Aorta (tissue), 5 donors: ENCODE results near the gene PLA2G4B. TPM values are rescaled to one million over a fixed set of nuclear protein-coding genes. Genes with fewer than 3 reads are reported as not detected.

Experiments
- ATAC-seq: fragments of 200-7000 bp; cut with Tn5 transposase; one replicate; pipeline ENCODE4 v1.9.1; 2022; ENCODE audit warnings: moderate library complexity; ENCODE audit not compliant: low FRiP score
- DNase-seq, 2 donors: peaks; one replicate each; pipeline ENCODE4 v3.0.0-alpha.2; 2020
- H3K27ac ChIP-seq, 2 donors: one replicate each; pipeline ENCODE4 v1.5.1; 2013; ENCODE audit warnings: low read length in 2 of 2, mild to moderate bottlenecking in 2 of 2, moderate library complexity in 2 of 2, control low read depth in 1 of 2, inconsistent platforms in 1 of 2, low read depth in 1 of 2
- H3K27me3 ChIP-seq, 2 donors: one replicate each; pipeline ENCODE4 v1.6.1; 2013; ENCODE audit warnings: control low read depth in 1 of 2, low read length in 1 of 2, mild to moderate bottlenecking in 1 of 2, moderate library complexity in 1 of 2; ENCODE audit not compliant: insufficient read depth in 2 of 2, control insufficient read depth in 1 of 2
- H3K36me3 ChIP-seq, 2 donors: one replicate each; pipeline ENCODE4 v1.6.1; 2013; ENCODE audit warnings: control low read depth in 1 of 2, low read length in 1 of 2, mild to moderate bottlenecking in 1 of 2; ENCODE audit not compliant: insufficient read depth in 2 of 2, control insufficient read depth in 1 of 2
- H3K4me1 ChIP-seq, 2 donors: one replicate each; pipeline ENCODE4 v1.6.1; 2013; ENCODE audit warnings: low read length in 2 of 2, control low read depth in 1 of 2, mild to moderate bottlenecking in 1 of 2, moderate library complexity in 1 of 2; ENCODE audit not compliant: insufficient read depth in 2 of 2, control insufficient read depth in 1 of 2
- H3K4me3 ChIP-seq, 2 donors: one replicate each; pipeline ENCODE4 v1.5.1; 2013; ENCODE audit warnings: low read length in 2 of 2, control low read depth in 1 of 2, mild to moderate bottlenecking in 1 of 2
- H3K9me3 ChIP-seq: one replicate; pipeline ENCODE4 v1.6.1; 2013; ENCODE audit warnings: mild to moderate bottlenecking, low read length; ENCODE audit not compliant: control insufficient read depth
- WGBS, 2 donors: extraction: QIAGEN DNeasy Blood & Tissue Kit; methylation state at CpG; one replicate each; pipeline ENCODE4 v1.1.7; 2013; 5-methylcytosine and 5-hydroxymethylcytosine counted together
- intact Hi-C, 2 donors: fragments of 100-400 bp; cut with DNase I; formaldehyde crosslinking; loops; one replicate each; pipeline versions ENCODE4 v1.14.2 to v1.15.0; 2022
- polyA plus RNA-seq, 2 donors: library from polyadenylated mRNA; stranded (reverse); fragments of 200-250 nt; gene quantifications; one replicate each; pipeline ENCODE4 v1.2.3, GENCODE V29; 2013
- total RNA-seq, 2 donors: library from RNA; stranded (reverse); fragmentation: NEBNext Ultra II Directional; extraction: Animal tissue kit (Norgen Biotek cat#: 25700); gene quantifications; one replicate each; pipeline ENCODE4 v1.2.1, GENCODE V29; 2021
- donor health status: healthy with polysubstance abuse.
- donor health status: Bipolar disorder and iron deficiency.
- donor health status: DM: no; HTN: no; CAD: no.
- donor health status: DM: no; HTN: no; CAD: no.
- donor health status: DM: yes; HTN: yes; CAD: no.

Gene PLA2G4B
- total and polyA plus RNA-seq, 4 donors = 6.7 to 51.8 (median 12.7) TPM

GRCh38 chr15:41805711-41806110 is 32.9 kb upstream of the PLA2G4B start:
- ATAC-seq = no peak
- Histone ChIP-seq H3K9me3 (no peaks in the 10 kb centered on the region), H3K27me3 (no peaks in the 10 kb centered on the region), H3K36me3 (no peaks in the 10 kb centered on the region), H3K27ac (peak overlapping the region in 1 of 2 donors; percentile 2), H3K4me1 (no peaks in the 10 kb centered on the region), H3K4me3 (no peak overlapping the region)
- intact Hi-C loops = no loop called here
- WGBS, 2 donors = 79 to 84% methylated on average over 3 of the region's 3 CpGs
- no peak for DNase-seq

GRCh38 chr15:41806291-41807181 is 32.1 kb upstream of the PLA2G4B start:
- H3K27me3 ChIP-seq = no peaks in the 10 kb centered on the region
- H3K9me3 ChIP-seq = no peaks in the 10 kb centered on the region
- DNase-seq (no peak), ATAC-seq (no peak)
- H3K27ac ChIP-seq = no peak overlapping the region
- intact Hi-C loops = no loop called here
- H3K4me1 ChIP-seq = no peaks in the 10 kb centered on the region
- no peaks in the 10 kb centered on the region for H3K36me3 ChIP-seq
- 86 to 89% methylated on average over 10 of the region's 10 CpGs for whole genome bisulfite sequencing, 2 donors
- no peak overlapping the region for H3K4me3 ChIP-seq

GRCh38 chr15:41809121-41809520 is 29.5 kb upstream of the PLA2G4B start:
- H3K27me3 ChIP-seq = no peaks in the 10 kb centered on the region
- ATAC-seq (no peak), DNase-seq (no peak)
- H3K4me1 ChIP-seq = no peaks in the 10 kb centered on the region
- H3K4me3 ChIP-seq = no peak overlapping the region
- H3K9me3 ChIP-seq = no peaks in the 10 kb centered on the region
- peaks cover 4 to 7% of the 10 kb centered on the region in 2 donors for H3K36me3 ChIP-seq
- no peak overlapping the region for H3K27ac ChIP-seq
- intact Hi-C loops = no loop called here
- 79 to 83% methylated on average over 2 of the region's 2 CpGs for WGBS, 2 donors

GRCh38 chr15:41809526-41810220 is 29.0 kb upstream of the PLA2G4B start:
- 77 to 81% methylated on average over 12 of the region's 12 CpGs for WGBS, 2 donors
- Histone ChIP-seq H3K9me3 (no peaks in the 10 kb centered on the region), H3K4me1 (no peaks in the 10 kb centered on the region), H3K27me3 (no peaks in the 10 kb centered on the region), H3K4me3 (no peak overlapping the region), H3K36me3 (peaks cover 4 to 7% of the 10 kb centered on the region in 2 donors), H3K27ac (no peak overlapping the region)
- DNase-seq (no peak), ATAC-seq (no peak)
- intact Hi-C loops = loop anchor here (2.0 to 5.0 kb wide), 2 partner anchors 37 to 207 kb away; no protein-coding TSS in a partner anchor

DNA sequence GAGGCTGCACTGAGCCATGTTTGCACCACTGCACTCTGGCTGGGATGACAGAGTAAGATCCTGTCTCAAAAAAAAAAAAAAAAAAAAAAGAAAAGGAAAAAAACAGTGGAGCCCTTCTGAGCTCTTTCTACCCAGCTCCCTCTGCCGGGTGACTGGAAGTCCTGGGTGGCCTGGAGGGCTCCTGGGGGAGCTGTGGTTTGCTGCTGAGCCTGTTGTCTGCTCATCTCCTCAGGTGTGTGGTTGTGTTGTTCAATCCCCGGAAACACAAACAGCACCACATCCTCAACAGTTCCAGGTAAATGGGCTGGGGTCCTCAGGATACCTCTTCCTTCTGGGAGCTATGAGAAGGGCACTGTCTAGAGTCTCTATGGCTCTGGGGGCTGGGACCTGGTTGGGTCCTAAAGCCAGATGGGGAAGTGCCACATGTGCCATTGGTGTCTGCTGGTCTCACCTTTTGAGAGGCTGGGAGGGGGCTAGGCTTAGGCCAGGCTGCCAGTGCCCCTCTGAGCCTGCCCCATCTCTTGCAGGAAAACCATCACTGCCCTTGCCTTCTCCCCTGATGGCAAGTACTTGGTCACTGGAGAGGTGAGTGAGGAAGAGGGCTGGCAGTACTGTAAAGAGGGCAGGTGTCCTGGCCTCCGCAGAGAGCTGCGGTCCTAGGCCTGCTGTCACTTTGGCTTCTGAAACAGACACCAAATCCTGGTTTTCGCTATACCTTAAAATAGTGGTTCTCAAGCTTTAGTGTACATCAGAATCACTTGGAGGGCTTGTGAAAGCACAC is 27.8 kb upstream of the PLA2G4B start:
- Histone ChIP-seq H3K9me3 (no peaks in the 10 kb centered on the region), H3K4me3 (no peak overlapping the region), H3K4me1 (no peaks in the 10 kb centered on the region), H3K27ac (no peak overlapping the region), H3K27me3 (no peaks in the 10 kb centered on the region), H3K36me3 (peaks cover 4 to 7% of the 10 kb centered on the region in 2 donors)
- no peak for DNase-seq
- no peak for ATAC-seq
- 85 to 91% methylated on average over 5 of the region's 5 CpGs for WGBS, 2 donors
- intact Hi-C loops = loop anchor here (1.0 to 5.0 kb wide), 3 partner anchors 38 to 209 kb away; no protein-coding TSS in a partner anchor

DNA sequence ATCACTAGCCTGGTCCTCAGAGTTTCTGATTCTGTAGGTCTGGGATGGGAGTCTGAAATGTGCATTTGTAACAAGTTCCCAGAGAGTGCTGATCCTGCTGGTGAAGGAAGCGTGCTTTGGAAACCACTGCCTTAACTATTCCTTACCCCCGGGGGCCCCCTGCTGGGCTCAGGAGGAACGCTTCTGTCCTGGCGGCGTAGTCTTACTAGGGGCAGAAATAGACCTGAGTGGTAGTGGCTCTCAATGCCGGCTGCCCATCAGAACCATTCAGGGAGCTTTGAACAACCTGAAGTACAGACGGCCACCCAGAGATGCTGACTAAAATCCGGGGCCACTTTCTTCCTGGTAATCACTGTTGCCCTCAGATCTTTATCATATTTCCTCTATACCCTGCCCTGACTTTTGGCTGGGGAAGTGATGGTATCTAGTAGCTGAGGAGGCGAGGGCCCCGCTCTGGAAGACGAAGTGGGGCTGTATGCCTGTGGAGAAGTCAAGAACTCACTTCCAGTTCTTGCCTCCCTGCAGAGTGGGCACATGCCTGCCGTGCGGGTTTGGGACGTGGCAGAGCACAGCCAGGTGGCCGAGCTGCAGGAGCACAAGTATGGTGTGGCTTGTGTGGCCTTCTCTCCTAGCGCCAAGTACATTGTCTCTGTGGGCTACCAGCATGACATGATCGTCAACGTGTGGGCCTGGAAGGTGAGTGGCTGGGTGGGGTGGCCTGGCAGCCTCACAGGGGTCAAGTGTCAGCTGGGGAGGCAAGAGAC is 27.0 kb upstream of the PLA2G4B start:
- Histone ChIP-seq H3K27me3 (no peaks in the 10 kb centered on the region), H3K27ac (no peak overlapping the region), H3K36me3 (peaks cover 4 to 7% of the 10 kb centered on the region in 2 donors), H3K9me3 (no peaks in the 10 kb centered on the region), H3K4me3 (no peak overlapping the region), H3K4me1 (no peaks in the 10 kb centered on the region)
- DNase-seq (peak; percentile 89 to 94), ATAC-seq (peak; percentile 90)
- intact Hi-C loops = loop anchor here (1.0 to 5.0 kb wide), 3 partner anchors 38 to 209 kb away; no protein-coding TSS in a partner anchor
- 49 to 51% methylated on average over 18 of the region's 18 CpGs for WGBS, 2 donors

DNA sequence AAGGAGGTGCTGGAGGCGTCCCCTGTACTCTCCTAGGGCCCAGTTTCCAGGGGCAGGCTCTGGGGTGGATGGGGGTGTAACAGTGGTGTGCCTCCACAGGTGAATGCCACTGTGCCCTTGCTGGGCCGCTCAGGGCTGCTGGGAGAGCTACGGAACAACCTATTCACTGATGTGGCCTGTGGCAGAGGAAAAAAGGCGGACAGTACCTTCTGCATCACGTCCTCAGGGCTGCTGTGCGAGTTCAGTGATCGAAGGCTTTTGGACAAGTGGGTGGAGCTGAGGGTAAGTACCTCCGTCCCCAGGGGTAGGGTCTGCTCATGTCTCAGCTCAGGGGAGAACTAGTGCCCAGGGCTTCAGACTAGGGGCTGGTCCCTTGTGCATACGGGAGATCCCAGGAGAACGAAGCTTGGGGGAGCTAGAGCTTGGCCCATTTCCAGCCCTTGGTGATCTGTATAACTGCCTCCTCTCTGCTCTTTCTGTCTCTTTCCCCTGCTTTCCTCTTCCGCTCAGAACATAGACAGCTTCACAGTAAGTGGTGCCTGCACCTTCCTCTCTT is 25.7 kb upstream of the PLA2G4B start:
- H3K27me3 ChIP-seq = no peaks in the 10 kb centered on the region
- H3K4me3 ChIP-seq = no peak overlapping the region
- DNase-seq (peak in 1 of 2 donors; percentile 58), ATAC-seq (no peak)
- 88 to 89% methylated on average over 11 of the region's 11 CpGs for WGBS, 2 donors
- H3K36me3 ChIP-seq = peaks cover 6 to 7% of the 10 kb centered on the region in 2 donors
- intact Hi-C loops = loop anchor here in 1 of 2 donors (5.0 kb wide), 1 partner anchor 211 kb away; no protein-coding TSS in a partner anchor
- H3K4me1 ChIP-seq = no peaks in the 10 kb centered on the region
- H3K9me3 ChIP-seq = no peaks in the 10 kb centered on the region
- H3K27ac ChIP-seq = no peak overlapping the region
